Astrocyte (in vitro differentiated cells and primary cell): ENCODE measurements around the gene MAP3K10.

Experiments used
- CTCF ChIP-seq: IDR thresholded peaks from 2 replicates; pipeline ENCODE4 v1.5.1; 2011; ENCODE audit warnings: low read depth, mild to moderate bottlenecking, inconsistent platforms, low read length, moderate library complexity; ENCODE audit not compliant: insufficient read depth
- EZH2 ChIP-seq: IDR thresholded peaks from 2 replicates; pipeline ENCODE4 v1.6.1; 2012; ENCODE audit warnings: mild to moderate bottlenecking, low read length, inconsistent platforms; ENCODE audit not compliant: insufficient read depth

DNA sequence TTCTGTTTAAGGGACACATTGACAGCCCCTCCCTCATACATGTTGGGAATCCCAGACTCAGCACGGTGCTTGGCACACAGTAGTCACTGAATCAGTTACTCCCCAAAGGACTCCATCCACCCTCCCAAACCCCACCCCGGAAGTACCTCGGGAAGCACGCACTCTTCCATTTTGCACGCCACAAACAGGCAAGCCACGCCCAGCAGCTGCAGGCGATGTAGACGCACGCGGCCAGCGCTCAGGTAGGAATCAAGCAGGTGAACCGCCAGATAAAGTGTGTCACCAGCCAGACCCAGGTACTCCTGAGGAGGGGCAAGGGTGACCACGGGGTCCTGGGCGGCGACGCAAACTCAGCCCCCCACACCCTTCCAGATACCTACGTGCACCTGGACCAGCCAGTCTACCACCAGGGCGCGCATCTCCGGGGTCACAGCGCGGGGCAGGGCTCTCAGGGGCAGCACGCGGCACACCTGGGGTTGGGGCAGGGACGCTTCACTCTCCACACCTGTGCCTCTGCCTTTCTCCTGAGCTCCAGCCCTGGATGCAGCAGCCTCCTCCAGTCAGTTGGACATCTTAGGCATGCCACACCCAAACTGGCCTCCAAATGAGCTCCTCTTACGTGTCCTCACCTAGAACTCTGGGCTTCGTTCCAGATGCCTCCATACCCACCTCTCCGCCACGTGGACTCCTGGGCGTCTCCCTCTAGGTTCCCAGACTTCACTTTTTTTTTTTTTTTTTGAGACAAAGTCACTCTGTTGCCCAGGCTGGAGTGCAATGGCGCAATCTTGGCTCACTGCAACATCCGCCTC lies 33.3 kb downstream of the MAP3K10 start:
- TF ChIP-seq CTCF (no peak), EZH2 (no peak)
